Breast epithelium (tissue), 3 donors: ENCODE results near the gene ZNF565. TPM values are rescaled to one million over a fixed set of nuclear protein-coding genes. Genes with fewer than 3 reads are reported as not detected.

Experiments used
- total RNA-seq, 3 donors: library from RNA; depleted of rRNA; stranded (reverse); fragments of >200 nt; gene quantifications; one replicate each; pipeline ENCODE4 v1.1.0, GENCODE V29; 2016

Gene ZNF565
- total RNA-seq, 3 donors from 2014 or later: 4.3 to 7.8 (median 7.2) TPM

Other genes starting within 250 kb of the ZNF565 start
- gene SDHAF1, start 219.5 kb downstream of the ZNF565 start, total RNA-seq: 10 to 100 TPM; 47.5 to 58.8 (median 48.8) TPM
- gene SYNE4, start 205.9 kb downstream of the ZNF565 start, total RNA-seq: 10 to 100 TPM in 1 of 3 donors, 1 to 10 TPM in 1, under 1 TPM in 1; 0.16 to 15.5 (median 9.5) TPM
- gene ALKBH6, start 200.5 kb downstream of the ZNF565 start, total RNA-seq: 10 to 100 TPM; 18.0 to 23.0 (median 20.3) TPM
- gene CLIP3, start 181.8 kb downstream of the ZNF565 start, total RNA-seq: 10 to 100 TPM in 1 of 3 donors, 1 to 10 TPM in 2; 7.5 to 13.4 (median 7.6) TPM
- 10 to 100 TPM in 2 of 3 donors, 1 to 10 TPM in 1; 8.6 to 11.0 (median 10.2) TPM for gene THAP8, start 160.4 kb downstream of the ZNF565 start, total RNA-seq
- under 1 TPM; 0.59 to 0.98 (median 0.80) TPM for gene WDR62, start 159.8 kb downstream of the ZNF565 start, total RNA-seq
- gene OVOL3, start 103.5 kb downstream of the ZNF565 start, total RNA-seq: not detected
- gene POLR2I, start 99.8 kb downstream of the ZNF565 start, total RNA-seq: 10 to 100 TPM; 44.2 to 68.2 (median 58.2) TPM
- gene TBCB, start 99.2 kb downstream of the ZNF565 start, total RNA-seq: 100 to 1,000 TPM; 106 to 146 (median 124) TPM
- gene CAPNS1, start 74.6 kb downstream of the ZNF565 start, total RNA-seq: 100 to 1,000 TPM; 144 to 286 (median 200) TPM
- 10 to 100 TPM; 20.8 to 69.3 (median 29.5) TPM for gene COX7A1, start 62.2 kb downstream of the ZNF565 start, total RNA-seq
- gene ZNF146, start 441 bp upstream of the ZNF565 start, total RNA-seq: 100 to 1,000 TPM in 1 of 3 donors, 10 to 100 TPM in 2; 55.5 to 109 (median 78.7) TPM
- gene ZFP14, start 164.5 kb upstream of the ZNF565 start, total RNA-seq: 10 to 100 TPM in 1 of 3 donors, 1 to 10 TPM in 2; 5.3 to 13.3 (median 8.5) TPM
- 10 to 100 TPM in 1 of 3 donors, 1 to 10 TPM in 2; 3.4 to 13.6 (median 9.5) TPM for gene ZFP82, start 204.0 kb upstream of the ZNF565 start, total RNA-seq